Mucosa of descending colon (tissue), 3 donors: ENCODE results near the gene MRPS6. TPM values are rescaled to one million over a fixed set of nuclear protein-coding genes. Genes with fewer than 3 reads are reported as not detected.

Source experiments
- ATAC-seq: fragments of 200-7000 bp; cut with Tn5 transposase; one replicate; pipeline ENCODE4 v1.9.1; 2020; ENCODE audit warnings: mild to moderate bottlenecking, moderate library complexity
- DNase-seq, 3 donors: peaks; one replicate each; pipeline ENCODE4 v3.0.0-alpha.2; 2020
- H3K36me3 ChIP-seq: fragments of 200-600 bp; one replicate; pipeline ENCODE4 v1.8.0; 2021; ENCODE audit warnings: low read depth, mild to moderate bottlenecking
- H3K4me1 ChIP-seq: fragments of 200-600 bp; one replicate; pipeline ENCODE4 v1.8.0; 2021; ENCODE audit warnings: low read depth, mild to moderate bottlenecking
- H3K4me3 ChIP-seq: fragments of 200-600 bp; one replicate; pipeline ENCODE4 v1.8.0; 2021; ENCODE audit warnings: mild to moderate bottlenecking
- H3K9me3 ChIP-seq: fragments of 200-600 bp; one replicate; pipeline ENCODE4 v1.8.0; 2021; ENCODE audit warnings: mild to moderate bottlenecking
- intact Hi-C, 2 donors: fragments of 100-400 bp; cut with DNase I in 1 of 2; cut with micrococcal nuclease in 1 of 2; formaldehyde crosslinking; loops; one replicate each; pipeline versions ENCODE4 v1.11.0 to v1.11.1; 2022; cut with DNase I, micrococcal nuclease
- total RNA-seq, 3 donors: library from RNA; stranded (reverse); fragmentation: NEBNext Ultra II Directional in 2 of 3; extraction: Animal tissue kit (Norgen Biotek cat#: 25700) in 2 of 3; gene quantifications; one replicate each; pipeline versions ENCODE4 v1.2.1 to v1.2.4, GENCODE V29; 2021 to 2023
- TF ChIP-seq, protein P1 (sequence below): fragments of 200-600 bp; IDR thresholded peaks from one replicate; pipeline ENCODE4 v1.8.0; 2022; ENCODE audit warnings: antibody characterized with exemption, mild to moderate bottlenecking
- donor health status: DM: no; HTN: no; CAD: no; lungs with moderate emphysema.
- donor health status: DM: no; HTN: no; CAD: no.
- donor health status: DM: no; HTN: yes; CAD: no.

MRPS6 gene
- total RNA-seq, 3 donors from 2014 or later, result 38.7 to 102 (median 42.6) TPM

DNA sequence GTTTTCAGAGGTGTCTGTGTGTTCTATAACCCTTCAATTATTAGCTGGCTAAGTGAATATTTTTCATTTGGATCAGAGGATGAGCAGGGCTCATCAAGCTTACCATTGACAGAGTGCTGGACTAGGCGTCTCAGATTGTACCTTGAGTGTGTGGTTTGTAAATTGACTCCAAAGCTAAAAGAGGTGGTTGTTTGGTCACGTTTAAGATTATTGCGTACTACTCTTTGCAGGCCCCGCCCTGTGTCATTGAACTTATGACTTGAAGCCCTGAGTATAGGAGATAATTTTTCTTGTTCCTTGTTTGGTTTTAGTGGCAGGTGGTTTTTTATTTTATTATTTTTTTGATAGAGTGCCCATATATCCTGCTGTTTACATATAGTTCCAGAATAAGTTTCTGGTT, 17.7 kb downstream of the MRPS6 start:
- H3K4me1 ChIP-seq, result peaks cover 11% of the 10 kb centered on the region
- H3K4me3 ChIP-seq, result no peak overlapping the region
- intact Hi-C loops, result no loop called here
- ATAC-seq (peak; percentile 27), DNase-seq (no peak)
- H3K36me3 ChIP-seq, result no peaks in the 10 kb centered on the region
- TF ChIP-seq, protein P1, sequence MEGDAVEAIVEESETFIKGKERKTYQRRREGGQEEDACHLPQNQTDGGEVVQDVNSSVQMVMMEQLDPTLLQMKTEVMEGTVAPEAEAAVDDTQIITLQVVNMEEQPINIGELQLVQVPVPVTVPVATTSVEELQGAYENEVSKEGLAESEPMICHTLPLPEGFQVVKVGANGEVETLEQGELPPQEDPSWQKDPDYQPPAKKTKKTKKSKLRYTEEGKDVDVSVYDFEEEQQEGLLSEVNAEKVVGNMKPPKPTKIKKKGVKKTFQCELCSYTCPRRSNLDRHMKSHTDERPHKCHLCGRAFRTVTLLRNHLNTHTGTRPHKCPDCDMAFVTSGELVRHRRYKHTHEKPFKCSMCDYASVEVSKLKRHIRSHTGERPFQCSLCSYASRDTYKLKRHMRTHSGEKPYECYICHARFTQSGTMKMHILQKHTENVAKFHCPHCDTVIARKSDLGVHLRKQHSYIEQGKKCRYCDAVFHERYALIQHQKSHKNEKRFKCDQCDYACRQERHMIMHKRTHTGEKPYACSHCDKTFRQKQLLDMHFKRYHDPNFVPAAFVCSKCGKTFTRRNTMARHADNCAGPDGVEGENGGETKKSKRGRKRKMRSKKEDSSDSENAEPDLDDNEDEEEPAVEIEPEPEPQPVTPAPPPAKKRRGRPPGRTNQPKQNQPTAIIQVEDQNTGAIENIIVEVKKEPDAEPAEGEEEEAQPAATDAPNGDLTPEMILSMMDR, result no peak
- no peaks in the 10 kb centered on the region for H3K9me3 ChIP-seq

DNA sequence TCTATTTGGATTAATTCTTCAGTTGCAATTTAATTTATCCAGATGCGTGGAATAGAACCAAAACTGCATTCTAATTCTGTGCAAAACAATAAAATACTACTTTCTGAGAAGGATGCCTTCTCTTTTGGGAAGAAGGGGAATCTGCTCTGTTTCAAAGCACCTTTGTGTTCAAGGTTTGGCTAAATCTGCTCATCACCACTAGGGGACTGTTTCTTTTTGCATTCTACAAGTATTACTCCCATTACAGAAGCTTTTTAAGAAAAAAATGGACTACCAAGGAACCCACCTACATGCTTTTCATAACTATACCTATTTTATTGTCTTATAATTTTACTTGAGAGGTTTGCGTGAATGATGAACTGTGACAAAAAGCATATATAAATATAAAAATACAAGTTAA, 18.2 kb downstream of the MRPS6 start:
- intact Hi-C loops, result no loop called here
- no peak overlapping the region for H3K4me3 ChIP-seq
- H3K9me3 ChIP-seq, result no peaks in the 10 kb centered on the region
- ATAC-seq (no peak), DNase-seq (no peak)
- TF ChIP-seq, protein P1, result no peak
- H3K36me3 ChIP-seq, result no peaks in the 10 kb centered on the region
- peaks cover 11% of the 10 kb centered on the region for H3K4me1 ChIP-seq

DNA sequence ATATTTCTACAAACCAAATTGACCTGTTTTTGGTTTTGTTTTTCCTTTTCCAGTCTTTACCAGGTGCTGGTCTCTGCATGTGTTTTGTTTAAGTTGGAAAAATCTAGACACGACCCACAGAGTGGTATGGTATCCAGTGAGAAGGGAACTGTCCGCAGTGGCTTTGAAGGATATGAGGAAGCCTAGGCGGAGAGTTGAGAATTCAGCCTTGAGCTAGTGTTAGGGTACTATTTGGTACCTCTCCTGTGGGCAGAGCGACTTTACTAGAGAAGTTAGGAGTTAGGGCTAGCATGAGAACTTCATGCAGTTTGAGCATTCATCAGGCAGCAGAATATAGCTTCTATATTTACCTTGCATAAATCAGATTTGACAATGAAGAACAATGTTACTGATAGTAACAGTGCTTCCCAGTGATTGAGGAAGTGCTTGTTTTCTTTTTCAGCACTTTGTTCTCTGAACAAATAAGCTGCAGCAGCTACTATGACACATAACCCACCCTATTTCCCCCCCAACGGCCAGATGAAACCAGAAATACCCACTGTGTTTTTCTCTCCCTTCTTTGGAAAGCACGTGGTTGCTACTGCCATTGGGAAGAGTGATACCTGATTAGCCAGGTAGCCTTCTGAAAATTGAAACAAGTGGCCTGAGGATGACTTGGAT, 19.0 kb downstream of the MRPS6 start:
- Histone ChIP-seq H3K9me3 (no peaks in the 10 kb centered on the region), H3K4me1 (peaks cover 11% of the 10 kb centered on the region), H3K36me3 (no peaks in the 10 kb centered on the region), H3K4me3 (no peak overlapping the region)
- intact Hi-C loops, result no loop called here
- ATAC-seq, result peak; percentile 76
- DNase-seq, result no peak
- TF ChIP-seq, protein P1, result no peak

DNA sequence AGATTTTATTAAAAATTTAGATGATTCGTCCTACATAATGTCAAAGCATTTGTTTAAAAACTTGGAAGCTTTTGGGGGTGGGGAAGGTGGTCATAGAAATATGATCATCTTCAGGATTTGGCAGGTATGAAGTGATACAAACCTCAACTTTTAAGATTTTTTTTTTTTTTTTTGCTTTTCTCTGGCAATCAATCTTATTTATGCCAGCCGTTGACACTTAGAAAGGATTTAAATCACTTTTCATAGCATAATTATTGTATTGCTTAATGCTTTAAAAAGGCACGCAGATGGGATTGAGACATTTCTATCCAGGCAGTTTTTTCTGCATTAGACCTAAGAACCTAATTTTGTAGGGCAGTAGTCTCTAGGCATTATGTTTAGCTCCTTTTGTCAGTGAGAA, 19.7 kb downstream of the MRPS6 start:
- no peak for ATAC-seq
- Histone ChIP-seq H3K9me3 (no peaks in the 10 kb centered on the region), H3K4me1 (peaks cover 11% of the 10 kb centered on the region), H3K36me3 (no peaks in the 10 kb centered on the region), H3K4me3 (no peak overlapping the region)
- TF ChIP-seq, protein P1, result no peak
- no peak for DNase-seq
- intact Hi-C loops, result no loop called here

DNA sequence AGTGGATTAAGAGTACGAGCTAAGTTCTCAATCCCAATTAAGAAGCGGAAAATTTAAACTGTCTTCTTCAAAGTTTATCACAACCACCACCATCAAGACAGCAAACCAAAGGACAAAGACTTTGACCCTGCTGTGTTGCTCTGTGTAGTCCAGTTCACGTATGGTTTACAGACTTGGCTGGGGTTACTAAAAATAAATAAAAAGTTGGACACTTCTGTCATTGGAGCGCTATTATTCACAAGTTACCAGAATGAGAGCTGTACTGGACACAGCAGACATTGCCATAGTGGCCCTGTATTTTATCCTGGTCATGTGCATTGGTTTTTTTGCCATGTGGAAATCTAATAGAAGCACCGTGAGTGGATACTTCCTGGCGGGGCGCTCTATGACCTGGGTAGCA, 21.6 kb downstream of the MRPS6 start:
- no peak for DNase-seq
- no peaks in the 10 kb centered on the region for H3K9me3 ChIP-seq
- intact Hi-C loops, result no loop called here
- no peak for ATAC-seq
- peaks cover 7% of the 10 kb centered on the region for H3K4me1 ChIP-seq
- no peaks in the 10 kb centered on the region for H3K36me3 ChIP-seq
- TF ChIP-seq, protein P1, result no peak
- no peak overlapping the region for H3K4me3 ChIP-seq

DNA sequence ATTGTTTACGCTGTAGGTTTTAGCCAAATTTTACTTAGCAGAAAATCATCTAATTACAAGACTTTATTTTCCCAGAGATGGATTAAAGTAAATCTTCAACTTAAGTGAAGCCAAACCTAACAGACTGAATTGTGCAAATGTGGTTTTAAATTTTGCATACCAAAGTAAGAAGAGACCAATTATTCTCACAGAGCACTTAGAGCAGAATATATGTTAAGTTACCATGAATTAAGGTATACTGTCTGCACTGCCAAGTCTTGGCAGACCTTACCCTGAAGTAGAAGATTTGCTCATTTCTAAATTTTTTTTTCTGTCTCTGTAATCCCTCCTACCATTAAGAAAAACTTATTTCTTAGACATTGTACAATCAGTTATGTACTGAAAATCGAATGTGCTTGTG, 24.1 kb downstream of the MRPS6 start:
- no peak for DNase-seq
- TF ChIP-seq, protein P1, result no peak
- Histone ChIP-seq H3K4me1 (no peaks in the 10 kb centered on the region), H3K4me3 (no peak overlapping the region), H3K9me3 (no peaks in the 10 kb centered on the region), H3K36me3 (no peaks in the 10 kb centered on the region)
- intact Hi-C loops, result no loop called here
- no peak for ATAC-seq
